Mesodermal cell (in vitro differentiated cells): ENCODE results near the gene HSPB8.
A peak's percentile ranks its signal among the peaks of the same experiment; 100 is the strongest.

Source experiments
- H3K27ac ChIP-seq: 2 replicates; pipeline ENCODE4 v1.7.0; 2013; ENCODE audit warnings: mild to moderate bottlenecking, low read depth, low read length, moderate library complexity; ENCODE audit not compliant: severe bottlenecking
- H3K36me3 ChIP-seq: 2 replicates; pipeline ENCODE4 v1.7.1; 2013; ENCODE audit warnings: mild to moderate bottlenecking, low read length, moderate library complexity; ENCODE audit not compliant: control insufficient read depth, insufficient read depth
- H3K4me1 ChIP-seq: one replicate; pipeline ENCODE4 v1.7.1; 2013; ENCODE audit warnings: mild to moderate bottlenecking, low read length; ENCODE audit not compliant: insufficient read depth, control insufficient read depth, poor library complexity, severe bottlenecking
- H3K4me3 ChIP-seq: 2 replicates; pipeline ENCODE4 v1.7.0; 2013; ENCODE audit warnings: low read length, control low read depth, mild to moderate bottlenecking; ENCODE audit not compliant: insufficient read depth, poor library complexity, severe bottlenecking; ENCODE audit errors: extremely low read depth
- H3K9me3 ChIP-seq: 2 replicates; pipeline ENCODE4 v1.7.1; 2013; ENCODE audit warnings: mild to moderate bottlenecking, low read length, moderate library complexity; ENCODE audit not compliant: control insufficient read depth
- WGBS, 2 experiments: methylation state at CpG; one replicate each; pipeline ENCODE4 v1.1.5; 2013; ENCODE audit warnings: missing lambda C conversion rate in 2 of 2; ENCODE audit not compliant: insufficient coverage in 2 of 2; 5-methylcytosine and 5-hydroxymethylcytosine counted together

Gene HSPB8

DNA sequence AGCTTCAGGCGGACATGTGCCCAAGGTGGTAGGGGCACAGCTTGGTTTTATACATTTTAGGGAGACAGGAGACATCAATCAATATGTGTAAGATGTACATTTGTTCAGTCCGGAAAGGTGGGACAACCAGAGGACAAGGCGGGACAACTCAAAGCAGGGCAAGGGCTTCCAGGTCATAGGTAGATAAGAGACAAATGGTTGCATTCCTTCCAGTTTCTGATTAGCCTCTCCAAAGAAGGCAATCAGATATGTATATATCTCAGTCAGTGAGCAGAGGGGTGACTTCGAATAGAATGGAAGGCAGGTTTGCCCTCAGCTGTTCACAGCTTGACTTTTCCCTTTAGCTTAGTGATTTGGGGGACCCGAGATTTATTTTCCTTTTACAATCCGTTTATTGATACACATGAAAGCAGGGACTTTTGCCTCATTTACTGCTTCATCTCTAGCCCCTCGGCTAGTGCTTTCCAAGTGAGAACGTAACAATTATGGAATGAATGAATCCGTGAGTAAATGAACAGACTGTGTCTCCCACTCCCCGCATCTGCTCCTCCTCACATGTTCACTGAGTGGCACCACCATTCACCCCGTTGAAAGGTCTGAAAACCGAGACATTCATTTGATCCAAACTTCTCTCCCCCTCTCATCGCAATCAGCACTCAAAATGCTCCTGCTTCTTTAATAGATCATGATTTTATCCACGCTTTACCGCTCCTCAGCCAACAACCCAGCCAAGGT lies 6.9 kb upstream of the HSPB8 start:
- Histone ChIP-seq H3K4me3 (no peak overlapping the region), H3K4me1 (peaks cover 16% of the 10 kb centered on the region), H3K27ac (no peak overlapping the region), H3K9me3 (no peaks in the 10 kb centered on the region), H3K36me3 (no peaks in the 10 kb centered on the region)
- WGBS, 2 experiments, result 86% methylated on average over 14 of the region's 15 CpGs

- H3K36me3 ChIP-seq, result no peaks in the 10 kb centered on the region
- WGBS, 2 experiments, result 84 to 85% methylated on average over 5 of the region's 5 CpGs
Measured at GRCh38 chr12:119175081-119175480, 3.6 kb upstream of the HSPB8 start.

GRCh38 chr12:119176267-119177055 lies 2.3 kb upstream of the HSPB8 start:
- no peaks in the 10 kb centered on the region for H3K36me3 ChIP-seq
- H3K9me3 ChIP-seq, result no peaks in the 10 kb centered on the region
- H3K4me3 ChIP-seq, result no peak overlapping the region
- no peak overlapping the region for H3K27ac ChIP-seq
- 64 to 65% methylated on average over 10 to 14 of the region's 21 CpGs for WGBS, 2 experiments
- peaks cover 37% of the 10 kb centered on the region for H3K4me1 ChIP-seq

More at GRCh38 chr12:119175081-119175480, 3.6 kb upstream of the HSPB8 start:
- Histone ChIP-seq H3K4me3 (no peak overlapping the region), H3K9me3 (no peaks in the 10 kb centered on the region), H3K27ac (peak overlapping the region; percentile 41), H3K4me1 (peaks cover 28% of the 10 kb centered on the region)

DNA sequence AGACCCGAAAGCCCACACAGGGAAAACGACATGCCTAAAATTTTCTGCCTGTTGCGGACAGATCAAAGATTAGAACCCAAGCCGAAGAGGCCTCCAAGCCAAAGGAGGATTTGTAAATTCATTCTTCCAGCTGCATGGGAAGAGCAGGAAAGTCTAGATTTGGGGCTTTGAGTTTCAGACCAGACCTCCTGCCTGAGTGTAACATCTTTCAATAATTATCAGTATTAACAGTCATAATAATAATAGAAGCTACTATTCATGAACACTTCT lies 1.7 kb upstream of the HSPB8 start:
- Histone ChIP-seq H3K36me3 (no peaks in the 10 kb centered on the region), H3K9me3 (no peaks in the 10 kb centered on the region), H3K4me1 (peaks cover 39% of the 10 kb centered on the region), H3K4me3 (no peak overlapping the region), H3K27ac (no peak overlapping the region)
- WGBS, 2 experiments, result 88 to 94% methylated on average over 4 of the region's 4 CpGs

DNA sequence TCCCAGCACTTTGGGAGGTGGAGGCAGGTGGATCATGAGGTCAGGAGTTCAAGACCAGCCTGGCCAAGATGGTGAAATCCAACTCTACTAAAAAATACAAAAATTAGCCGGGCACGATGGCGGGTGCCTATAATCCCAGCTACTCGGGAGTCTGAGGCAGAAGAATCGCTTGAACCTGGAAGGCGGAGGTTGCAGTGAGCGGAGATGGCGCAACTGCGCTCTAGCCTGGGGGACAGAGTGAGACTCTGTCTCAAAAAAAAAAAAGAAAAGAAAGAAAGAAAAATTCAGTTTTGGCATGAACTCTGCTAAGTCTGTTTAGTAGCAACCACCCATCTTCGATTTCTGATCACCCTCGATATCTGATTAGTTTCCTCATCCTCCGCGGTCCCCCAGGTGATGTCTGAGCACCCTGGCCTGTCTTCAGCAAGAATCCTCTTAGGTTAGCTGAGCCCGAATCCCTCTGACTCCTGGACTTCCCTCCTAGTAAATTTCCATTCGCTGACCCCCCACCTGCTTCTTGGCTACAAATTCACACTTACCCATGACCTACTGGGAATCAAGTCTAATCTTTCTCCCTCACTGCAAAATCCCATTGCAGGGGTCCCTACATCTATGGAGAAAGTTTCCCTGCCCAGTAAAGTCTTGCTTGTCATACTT lies 879 bp upstream of the HSPB8 start:
- Histone ChIP-seq H3K4me3 (no peak overlapping the region), H3K36me3 (no peaks in the 10 kb centered on the region), H3K27ac (peak overlapping the region; percentile 96), H3K9me3 (no peaks in the 10 kb centered on the region), H3K4me1 (peaks cover 39% of the 10 kb centered on the region)
- WGBS, 2 experiments, result 81 to 97% methylated on average over 12 to 13 of the region's 15 CpGs

- Histone ChIP-seq H3K36me3 (no peaks in the 10 kb centered on the region), H3K4me3 (peak overlapping the region; percentile 34), H3K4me1 (peaks cover 40% of the 10 kb centered on the region), H3K9me3 (no peaks in the 10 kb centered on the region), H3K27ac (peak overlapping the region; percentile 96)
- WGBS, 2 experiments, result 44 to 53% methylated on average over 10 to 11 of the region's 18 CpGs
Measured at GRCh38 chr12:119179335-119180021, 747 bp downstream of the HSPB8 start.

DNA sequence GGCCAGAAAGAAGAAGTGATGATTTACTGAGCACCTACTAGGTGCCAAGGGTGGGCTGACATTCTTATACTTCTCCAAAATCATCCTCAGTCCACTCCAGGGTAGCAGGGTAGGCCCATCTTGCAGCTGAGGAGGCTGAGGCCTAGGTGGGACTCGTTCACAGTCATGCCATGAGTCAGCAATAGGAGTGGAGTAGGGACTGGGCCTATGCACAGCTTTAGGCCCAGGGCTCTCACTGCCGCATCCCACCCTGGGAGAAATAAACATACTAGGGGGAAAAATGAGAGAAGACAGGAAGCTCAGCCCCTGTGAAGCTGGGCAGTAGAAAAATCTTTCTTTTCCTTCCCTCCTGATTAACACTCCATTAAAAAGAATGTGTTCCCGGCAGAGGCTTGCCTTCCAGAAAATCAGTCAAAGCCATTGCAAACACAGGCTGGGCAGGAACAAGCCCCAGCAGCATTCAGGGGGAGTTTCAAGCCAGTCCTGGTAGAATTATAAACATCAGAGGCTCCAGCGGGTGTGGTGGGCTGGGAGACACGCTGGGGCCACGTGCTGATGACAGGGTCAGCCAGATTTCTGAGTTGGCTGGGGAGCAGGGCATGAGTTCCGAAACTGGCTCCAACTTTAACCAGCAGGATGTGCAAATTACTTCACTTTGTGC lies 1.8 kb downstream of the HSPB8 start:
- Histone ChIP-seq H3K36me3 (no peaks in the 10 kb centered on the region), H3K9me3 (no peaks in the 10 kb centered on the region), H3K4me3 (peak overlapping the region; percentile 34), H3K4me1 (peaks cover 36% of the 10 kb centered on the region), H3K27ac (peak overlapping the region; percentile 96)
- 17 to 29% methylated on average over 5 to 6 of the region's 7 CpGs for WGBS, 2 experiments

DNA sequence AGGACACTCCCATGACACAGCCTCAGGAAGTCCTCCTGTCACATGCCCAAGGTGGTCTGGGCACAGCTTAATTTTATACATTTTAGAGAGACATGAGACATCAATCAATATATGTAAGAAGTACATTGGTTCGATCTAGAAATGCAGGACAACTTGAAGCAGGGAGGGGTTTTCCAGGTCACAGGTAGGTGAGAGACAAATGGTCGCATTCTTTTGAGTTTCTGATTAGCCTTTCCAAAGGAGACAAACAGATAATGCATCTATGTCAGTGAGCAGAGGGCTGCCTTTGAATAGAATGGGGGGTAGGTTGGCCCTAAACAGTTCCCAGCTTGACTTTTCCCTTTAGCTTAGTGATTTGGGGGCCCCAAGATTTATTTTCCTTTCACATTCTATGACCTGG lies 2.5 kb downstream of the HSPB8 start:
- WGBS, 2 experiments, result 40 to 57% methylated on average over 1 to 2 of the region's 2 CpGs
- Histone ChIP-seq H3K4me1 (peaks cover 33% of the 10 kb centered on the region), H3K9me3 (no peaks in the 10 kb centered on the region), H3K36me3 (no peaks in the 10 kb centered on the region), H3K4me3 (peak overlapping the region; percentile 34), H3K27ac (peak overlapping the region; percentile 96)

GRCh38 chr12:119181944-119182343 lies 3.2 kb downstream of the HSPB8 start:
- Histone ChIP-seq H3K4me1 (peaks cover 28% of the 10 kb centered on the region), H3K36me3 (peaks cover 3% of the 10 kb centered on the region), H3K4me3 (no peak overlapping the region), H3K27ac (no peak overlapping the region), H3K9me3 (no peaks in the 10 kb centered on the region)
- 94 to 96% methylated on average over 2 to 3 of the region's 3 CpGs for WGBS, 2 experiments
